Activated CD8-positive, alpha-beta memory T cell treated with anti-CD3 and anti-CD28 coated beads for 1 hour (primary cell): ENCODE measurements around the gene TCN1.
"Not testable (repeated sequence)": the region's sequence is repeated elsewhere in the genome, so short reads cannot be mapped to it uniquely, and the experiment has no call there.

Experiments
- DNase-seq, 2 donors: peaks; one replicate each; pipeline ENCODE4 v3.0.0-alpha.2; 2020; ENCODE audit warnings: low read depth in 1 of 2; ENCODE audit errors: extremely low read depth in 1 of 2

Gene TCN1, protein sequence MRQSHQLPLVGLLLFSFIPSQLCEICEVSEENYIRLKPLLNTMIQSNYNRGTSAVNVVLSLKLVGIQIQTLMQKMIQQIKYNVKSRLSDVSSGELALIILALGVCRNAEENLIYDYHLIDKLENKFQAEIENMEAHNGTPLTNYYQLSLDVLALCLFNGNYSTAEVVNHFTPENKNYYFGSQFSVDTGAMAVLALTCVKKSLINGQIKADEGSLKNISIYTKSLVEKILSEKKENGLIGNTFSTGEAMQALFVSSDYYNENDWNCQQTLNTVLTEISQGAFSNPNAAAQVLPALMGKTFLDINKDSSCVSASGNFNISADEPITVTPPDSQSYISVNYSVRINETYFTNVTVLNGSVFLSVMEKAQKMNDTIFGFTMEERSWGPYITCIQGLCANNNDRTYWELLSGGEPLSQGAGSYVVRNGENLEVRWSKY

DNA sequence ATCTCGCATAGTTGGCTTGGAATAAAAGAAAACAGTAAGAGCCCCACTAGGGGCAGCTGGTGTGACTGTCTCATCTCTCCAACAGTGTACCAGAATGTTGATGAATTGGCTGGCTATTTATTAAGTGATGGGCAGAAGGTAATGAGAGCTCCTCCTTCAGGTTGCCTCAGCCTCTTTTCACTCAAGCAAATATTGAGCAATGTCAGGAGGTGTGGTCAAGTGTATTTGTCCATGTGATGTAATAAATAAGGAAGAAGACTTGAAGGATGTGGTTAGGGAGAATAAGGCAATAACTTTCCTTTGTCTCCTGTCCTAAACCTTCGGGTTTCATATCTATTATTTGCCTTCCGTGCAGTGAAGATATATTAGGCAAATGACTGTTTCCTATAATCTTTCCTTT is at the start of gene TCN1:
Gene TCN1 (minus strand): TSS at position 91 of the 400 bp plus-strand sequence. CDS start 17 bp downstream, at position 74.
- DNase-seq: no peak

DNA sequence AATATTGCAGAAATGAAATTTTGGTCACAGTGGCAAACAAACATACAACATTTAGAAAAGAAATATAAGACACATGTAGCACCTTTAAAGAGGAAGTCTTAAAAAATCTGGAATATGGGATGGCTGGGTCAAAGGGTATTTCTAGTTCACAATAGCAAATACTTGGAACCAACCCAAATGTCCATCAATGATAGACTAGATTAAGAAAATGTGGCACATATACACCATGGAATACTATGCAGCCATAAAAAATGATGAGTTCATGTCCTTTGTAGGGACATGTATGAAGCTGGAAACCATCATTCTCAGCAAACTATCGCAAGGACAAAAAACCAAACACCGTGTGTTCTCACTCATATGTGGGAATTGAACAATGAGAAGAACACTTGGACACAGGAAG is 37.3 kb upstream of the TCN1 start:
- DNase-seq: not testable (repeated sequence)

DNA sequence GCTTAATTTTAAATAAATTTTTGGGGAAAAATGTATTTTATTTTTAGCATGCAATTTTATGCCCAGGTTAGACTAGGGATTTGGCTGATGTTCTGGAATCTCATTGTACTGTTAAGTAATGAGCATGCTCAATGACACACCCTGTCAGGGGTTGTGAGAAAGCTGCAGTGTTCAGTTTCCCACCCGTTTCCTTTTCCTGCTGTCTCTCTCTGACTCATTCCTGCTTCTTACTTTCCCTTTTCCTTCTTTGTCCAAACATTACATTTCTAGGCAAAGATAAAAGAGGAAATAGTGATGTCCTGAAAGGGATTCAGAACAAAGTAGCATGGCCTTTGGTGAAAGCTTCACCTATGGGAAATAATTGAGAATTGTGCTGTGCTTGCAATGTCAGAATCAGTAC is 35.0 kb upstream of the TCN1 start:
- no peak for DNase-seq

DNA sequence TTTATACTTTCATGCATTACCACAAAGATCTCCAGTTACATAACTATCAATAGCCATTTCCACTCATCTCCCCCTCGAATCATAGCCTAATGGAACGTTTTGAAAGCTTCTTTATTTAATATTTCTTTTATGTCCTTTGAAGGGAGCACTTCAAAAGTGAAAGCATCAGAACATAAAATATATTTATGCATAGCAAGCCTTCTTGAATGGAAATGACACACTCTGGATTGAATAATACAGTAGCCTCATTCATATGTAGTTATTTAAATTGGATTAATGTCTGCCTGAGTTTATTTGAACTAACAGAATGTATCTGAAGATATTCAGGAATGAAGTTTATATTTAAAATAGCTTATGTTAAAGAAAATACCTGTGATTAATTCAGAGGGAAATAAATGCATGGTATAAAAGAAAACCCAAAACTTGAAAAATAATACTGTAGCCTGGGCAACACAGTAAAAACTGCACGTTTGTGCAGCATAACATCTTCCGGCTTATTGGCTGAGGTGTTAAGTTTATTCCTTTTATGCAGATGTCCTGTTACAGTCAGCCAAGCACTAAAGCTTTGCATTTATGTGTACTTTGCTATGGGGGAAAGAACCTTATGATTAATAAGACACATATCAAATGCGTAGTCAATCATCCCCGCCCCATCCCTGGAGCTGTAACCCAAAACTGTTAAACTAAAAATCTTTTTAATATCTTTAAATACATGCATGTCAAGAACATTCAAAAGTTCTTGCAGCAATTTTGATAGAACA is 34.3 kb upstream of the TCN1 start:
- DNase-seq: no peak

DNA sequence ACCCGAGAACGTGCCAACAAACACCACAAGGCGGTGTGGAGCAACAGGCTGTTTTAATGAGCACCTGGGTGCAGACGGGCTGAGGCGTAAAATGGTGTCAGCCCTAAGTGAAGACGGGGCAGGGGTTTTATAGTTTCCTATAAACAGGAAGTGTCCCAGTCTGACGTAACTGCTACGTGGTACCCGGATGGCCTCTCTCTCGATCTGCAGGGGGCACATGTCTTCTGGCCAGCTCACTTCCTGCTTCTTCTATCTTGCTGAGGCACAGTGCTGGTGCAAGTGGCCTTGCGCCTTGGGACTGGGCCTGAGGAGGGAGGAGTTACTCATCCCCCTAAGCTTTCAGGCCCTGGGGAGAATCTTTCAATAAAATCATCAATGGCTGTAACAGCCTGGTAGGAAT is 33.2 kb upstream of the TCN1 start:
- no peak for DNase-seq

DNA sequence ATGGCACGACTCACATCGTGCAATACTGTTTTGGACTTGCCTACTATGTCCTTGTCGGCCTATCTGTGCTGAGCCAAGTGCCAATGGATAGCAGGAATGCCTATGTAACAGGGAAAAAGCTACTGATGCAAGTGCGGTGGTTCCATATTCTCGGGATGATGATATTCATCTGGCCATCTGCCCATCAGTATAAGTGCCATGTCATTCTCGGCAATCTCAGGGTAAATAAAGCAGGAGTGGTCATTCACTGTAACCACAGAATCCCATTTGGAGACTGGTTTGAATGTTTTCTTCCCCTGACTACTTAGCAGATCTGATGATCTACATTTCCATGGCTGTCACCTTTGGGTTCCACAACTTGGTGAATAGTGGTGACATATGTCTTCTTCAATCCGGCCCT is 32.4 kb upstream of the TCN1 start:
- DNase-seq: no peak

DNA sequence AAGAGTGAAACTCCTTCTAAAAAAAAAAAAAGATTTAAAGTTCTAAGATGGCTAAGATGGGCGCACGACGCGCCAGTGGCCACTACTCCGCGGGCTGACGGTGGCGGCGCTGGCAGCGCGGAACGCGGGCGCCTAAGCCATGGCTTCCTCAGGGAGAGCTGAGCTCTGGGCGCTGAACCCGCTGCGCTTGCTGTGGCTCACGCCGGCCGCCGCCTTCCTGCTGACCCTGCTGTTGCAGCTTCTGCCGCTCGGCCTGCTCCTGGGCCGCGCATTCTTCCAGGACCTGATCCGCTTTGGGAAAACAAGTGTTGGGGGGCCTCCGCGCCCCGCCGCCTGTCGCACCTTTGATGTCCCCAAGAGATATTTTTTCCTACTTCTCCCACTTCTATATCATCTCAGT is 31.8 kb upstream of the TCN1 start:
- no peak for DNase-seq

DNA sequence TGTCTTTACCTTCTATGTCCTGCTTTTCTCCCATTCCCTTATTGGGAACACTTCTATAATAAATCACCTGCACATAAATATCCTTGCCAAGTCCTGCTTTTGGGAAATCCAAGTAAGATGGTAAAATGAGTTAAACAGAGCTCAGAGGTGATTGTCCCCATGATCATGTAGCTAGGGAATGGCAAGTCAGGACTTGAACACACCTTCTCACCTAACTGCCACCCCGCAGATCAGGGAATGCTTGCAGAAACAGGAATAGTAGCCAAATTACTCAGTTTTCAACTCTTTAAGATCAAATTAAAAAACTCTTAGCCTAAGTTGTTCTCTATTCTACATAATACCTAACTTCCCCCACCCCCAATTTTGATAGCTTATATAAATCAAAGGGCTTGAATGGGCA is 28.3 kb upstream of the TCN1 start:
- DNase-seq: no peak

DNA sequence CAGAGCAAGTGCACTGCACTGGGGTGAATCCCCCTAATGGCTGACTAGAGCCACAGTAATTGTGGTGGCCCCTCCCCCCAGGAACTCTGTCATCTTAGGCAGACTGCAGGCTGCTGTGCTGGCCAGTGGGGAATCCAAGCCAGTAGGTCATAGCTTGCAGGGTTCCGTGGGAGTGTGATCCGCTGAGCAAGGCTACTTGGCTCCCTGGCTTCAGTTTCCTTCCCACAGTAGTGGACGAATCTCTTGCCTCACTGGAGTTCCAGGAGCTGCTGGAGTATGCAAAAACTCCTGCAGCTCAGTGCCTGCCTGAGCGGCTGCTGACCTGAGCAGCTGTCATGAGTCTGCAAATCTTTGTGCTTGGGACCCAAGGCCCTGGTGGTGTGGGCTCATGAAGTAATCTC is 25.5 kb upstream of the TCN1 start:
- no peak for DNase-seq

DNA sequence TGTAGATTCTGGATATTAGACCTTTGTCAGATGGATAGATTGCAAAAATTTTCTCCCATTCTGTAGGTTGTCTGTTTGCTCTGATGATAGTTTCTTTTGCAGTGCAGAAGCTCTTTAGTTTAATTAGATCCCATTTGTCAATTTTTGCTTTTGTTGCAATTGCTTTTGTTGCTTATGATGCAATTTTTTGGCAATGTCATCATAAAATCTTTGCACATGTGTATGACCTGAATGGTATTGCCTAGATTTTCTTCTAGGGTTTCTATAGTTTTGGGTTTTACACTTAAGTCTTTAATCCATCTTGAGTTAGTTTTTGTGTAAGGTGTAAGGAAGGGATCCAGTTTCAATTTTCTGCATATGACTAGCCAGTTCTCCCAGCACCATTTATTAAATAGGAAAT is 20.9 kb upstream of the TCN1 start:
- not testable (repeated sequence) for DNase-seq

DNA sequence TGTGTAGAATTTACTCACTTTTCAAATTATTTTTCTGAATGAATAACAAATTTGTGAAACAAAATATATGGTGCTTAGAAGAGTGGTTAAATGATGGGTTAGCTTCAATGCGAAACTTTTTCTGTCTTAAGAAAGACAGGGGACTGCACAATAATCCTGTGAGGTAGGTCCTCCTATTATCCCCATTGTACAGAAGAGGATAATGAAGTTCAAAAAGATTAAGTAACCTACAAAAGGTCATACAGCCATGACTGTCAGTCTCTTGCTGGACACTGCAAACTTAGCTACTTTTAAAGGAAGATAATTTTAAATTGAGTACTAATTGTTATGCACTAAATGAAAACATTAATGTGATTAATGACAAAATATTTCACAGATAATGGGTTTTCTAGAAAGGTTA is 17.3 kb upstream of the TCN1 start:
- no peak for DNase-seq

DNA sequence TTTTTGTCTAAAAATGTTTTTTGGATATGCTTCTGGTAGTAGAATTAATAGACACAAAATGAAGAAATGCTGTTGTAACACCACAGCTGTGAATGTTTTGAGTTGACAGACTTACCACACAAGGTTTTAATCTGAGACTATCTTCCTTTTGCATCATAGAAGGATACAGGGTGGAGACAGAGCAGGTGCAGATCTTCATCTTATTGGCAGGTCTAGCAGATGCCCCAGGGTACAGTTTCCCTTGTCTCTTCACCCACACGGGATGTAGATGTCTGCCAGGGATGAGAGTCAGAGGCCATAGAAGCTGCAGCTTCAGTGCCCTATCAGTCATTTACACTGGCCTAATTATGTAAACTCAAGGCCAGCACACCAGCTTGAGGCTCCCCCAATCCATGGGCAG is 13.3 kb upstream of the TCN1 start:
- no peak for DNase-seq

DNA sequence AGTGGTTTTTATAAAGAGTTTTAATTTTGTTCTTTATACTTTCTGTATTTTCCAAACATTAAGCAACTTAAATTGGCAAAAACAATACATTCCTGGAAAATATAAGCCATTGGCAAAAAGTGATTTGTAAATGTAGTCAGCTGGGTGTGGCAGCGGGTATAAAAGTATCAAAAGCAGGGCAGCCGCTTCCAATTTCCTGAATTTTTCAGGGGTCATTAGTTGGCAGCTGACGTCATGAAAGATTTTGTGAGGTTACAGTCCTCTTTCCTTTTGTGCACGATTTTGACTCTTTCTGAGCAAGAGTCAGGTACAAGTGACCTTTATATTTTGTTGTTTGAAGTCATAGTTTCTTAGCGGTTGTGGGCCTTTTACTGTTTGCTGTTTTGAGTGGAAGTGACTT is 12.3 kb upstream of the TCN1 start, which contains the start of gene OOSP3:
Gene OOSP3 (plus strand): TSS at position 208 of the 400 bp plus-strand sequence. CDS start 27 bp downstream, at position 235.
- no peak for DNase-seq

DNA sequence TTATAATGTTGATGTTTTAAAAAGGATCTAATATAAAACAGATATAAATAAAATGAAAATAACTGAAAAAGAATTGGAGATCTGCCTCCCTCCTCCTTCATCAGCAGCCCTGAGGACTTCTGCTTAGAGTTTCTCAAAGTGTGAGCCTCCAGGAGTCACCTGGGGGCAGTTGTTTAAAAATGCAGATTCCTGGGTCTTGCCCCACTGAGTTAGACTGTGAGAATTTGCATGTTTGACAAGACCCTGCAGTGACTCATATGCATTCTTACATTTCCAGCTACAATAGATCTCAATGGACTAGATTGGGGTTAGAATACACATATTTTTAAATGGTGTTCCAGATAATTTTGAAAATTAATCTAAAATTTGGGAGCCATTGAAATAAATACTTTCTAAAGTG is 11.5 kb upstream of the TCN1 start:
- DNase-seq: no peak

DNA sequence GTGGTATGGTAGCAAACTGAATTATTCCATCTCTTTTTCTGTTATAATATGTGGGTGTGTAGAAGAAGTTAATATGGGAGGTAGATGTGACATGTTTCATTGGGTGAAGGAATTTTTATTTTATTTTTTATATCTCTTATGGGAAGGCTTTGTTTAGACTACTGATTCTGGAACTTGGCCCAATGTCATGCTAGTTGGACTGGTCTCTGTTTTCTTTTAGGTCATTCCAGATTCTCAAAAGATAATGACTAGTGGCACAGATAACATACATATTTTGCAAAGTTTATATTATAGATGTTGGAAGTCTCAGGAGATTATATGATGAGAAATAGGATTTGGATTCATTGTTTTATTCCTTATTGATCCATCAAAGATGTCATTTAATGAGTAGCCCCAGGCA is 11.0 kb upstream of the TCN1 start:
- DNase-seq: no peak

DNA sequence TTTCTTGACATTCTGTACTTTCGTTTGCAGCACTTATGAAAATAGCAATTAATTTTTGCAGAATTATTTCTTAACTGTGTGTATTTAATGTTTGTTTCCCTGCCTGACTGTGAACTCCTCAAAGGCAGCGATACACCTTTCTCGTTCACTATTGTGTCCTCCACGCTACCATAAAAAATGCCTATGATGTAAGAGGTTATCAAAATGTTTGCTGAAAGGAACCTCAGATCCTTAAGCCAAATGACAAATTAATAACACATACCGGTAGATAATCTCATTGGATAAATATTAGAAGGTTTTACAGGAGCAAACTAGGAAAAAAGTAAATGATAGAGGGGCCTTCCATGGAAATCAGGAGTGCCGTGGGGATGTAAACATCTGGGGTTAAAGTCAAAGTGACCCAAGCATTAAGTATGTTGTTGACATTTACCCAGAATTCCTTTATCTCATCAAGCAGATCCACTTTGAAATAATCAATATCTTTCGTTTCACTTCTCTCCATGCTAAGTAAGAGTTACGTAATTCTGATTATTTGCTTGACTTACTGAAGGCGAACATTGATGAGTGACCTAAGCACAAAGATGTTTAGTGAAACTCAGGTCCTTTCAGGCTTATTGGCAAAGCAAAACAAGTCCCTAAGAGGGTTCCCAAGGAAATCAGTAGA is 9.7 kb upstream of the TCN1 start:
- no peak for DNase-seq

DNA sequence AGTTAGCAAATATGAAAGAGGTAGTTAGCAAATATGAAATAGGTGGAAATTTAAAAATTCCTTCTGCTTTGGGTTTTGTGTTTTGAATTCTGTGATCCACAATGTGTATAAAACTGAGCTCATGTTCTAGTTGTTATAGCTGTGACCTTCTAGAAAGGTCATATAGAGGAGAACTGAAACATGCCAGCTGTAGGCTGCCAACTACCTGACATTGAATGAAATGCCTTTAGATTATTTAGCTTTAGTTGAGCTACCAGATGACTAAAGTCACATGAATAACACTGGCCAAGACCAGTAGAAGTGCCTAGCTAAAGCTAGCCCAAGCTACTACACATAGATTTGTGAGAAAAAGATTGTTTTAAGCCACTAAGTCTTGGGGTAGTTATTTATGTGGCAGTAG is 5.8 kb upstream of the TCN1 start:
- no peak for DNase-seq

DNA sequence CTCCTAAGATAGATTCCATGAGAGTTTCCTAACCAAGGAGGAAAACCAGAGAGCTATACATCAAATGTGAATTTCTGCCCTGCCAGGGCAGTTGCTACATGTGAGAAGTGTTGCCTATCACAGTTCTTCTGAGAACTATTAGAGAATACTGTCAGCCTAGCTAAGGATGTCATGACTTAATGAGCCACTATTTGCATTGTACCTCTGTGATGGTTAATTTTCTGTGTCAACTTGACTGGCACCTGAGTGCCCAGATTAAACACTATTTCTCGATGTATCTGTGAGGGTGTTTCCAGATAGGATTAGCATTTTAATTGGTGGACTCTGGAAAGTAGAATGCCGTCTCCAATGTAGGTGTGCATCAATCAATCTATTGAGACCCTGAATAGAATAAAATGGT is 1.7 kb upstream of the TCN1 start:
- no peak for DNase-seq

DNA sequence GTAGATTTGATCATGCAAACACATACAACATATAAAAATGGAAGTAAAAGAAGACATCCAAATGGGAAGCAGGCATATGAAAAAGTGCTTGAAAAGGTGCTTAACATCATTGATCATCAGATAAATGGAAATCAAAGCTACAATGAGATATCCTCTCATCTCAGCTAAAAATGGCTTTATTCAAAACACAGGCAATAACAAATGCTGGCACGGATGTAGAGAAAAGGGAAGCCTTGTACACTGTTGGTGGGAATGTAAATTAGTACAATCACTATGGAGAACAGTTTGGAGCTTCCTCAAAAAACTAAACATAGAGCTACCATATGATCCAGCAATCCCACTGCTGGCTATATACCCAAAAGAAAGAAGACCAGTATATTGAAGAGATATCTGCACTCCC is 549 bp upstream of the TCN1 start:
- DNase-seq: no peak

DNA sequence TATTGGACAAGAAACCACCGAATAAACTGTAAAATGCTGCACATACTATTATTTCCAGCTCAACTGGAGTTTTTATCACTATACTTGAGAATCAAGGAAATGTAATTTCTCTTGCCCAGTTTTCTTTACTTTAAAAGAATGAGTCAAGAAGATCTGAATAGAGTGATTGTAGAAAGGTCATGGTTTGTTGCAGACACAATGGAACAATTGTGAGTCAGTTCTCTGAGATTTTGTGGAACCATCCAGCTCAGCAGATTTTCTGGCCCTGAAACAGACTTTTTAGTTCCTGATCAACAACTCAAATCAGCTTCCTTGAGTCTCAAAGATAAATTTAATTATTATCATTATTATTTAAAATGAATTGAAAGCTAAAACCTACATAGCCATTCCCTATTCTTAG is 1.3 kb downstream of the TCN1 start:
- DNase-seq: no peak

DNA sequence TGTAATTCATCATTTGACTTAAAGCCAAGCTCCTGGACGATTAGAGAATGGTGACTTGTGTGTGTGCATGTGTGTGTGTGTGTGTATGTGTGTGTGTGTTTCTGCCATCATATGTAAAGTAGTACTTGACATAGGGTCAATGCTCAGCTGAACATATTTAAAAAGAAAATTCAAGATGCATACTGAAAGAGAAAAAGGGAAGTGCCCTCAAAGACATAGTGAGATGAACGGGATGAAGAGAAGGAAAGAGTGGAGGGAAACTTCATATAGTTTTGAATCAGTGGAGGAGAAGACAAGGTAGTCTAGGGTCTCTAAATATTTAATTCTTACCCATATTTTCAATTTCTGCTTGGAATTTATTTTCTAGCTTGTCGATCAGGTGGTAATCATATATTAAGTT is 4.0 kb downstream of the TCN1 start:
- no peak for DNase-seq

DNA sequence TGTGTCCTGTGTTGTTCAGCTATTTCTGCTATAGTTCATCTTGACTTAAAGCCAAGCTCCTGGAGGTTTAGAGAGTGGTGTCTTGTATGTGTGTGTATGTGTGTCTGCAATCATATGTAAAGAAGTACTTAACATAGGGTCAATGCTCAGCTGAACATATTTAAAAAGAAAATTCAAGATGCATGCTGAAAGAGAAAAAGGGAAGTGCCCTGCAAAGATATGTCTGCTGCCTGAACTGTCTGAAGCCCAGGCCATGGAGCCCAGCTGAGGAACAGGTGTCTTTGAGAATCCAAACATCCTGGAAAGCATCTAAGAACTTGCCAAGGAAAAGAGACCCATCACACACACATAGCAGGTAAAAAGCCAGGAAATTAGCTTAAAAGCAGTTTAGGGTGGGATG is 6.6 kb downstream of the TCN1 start:
- no peak for DNase-seq
